H1 (cell line): ENCODE results near the gene ECE2. TPM values are rescaled to one million over a fixed set of nuclear protein-coding genes. Genes with fewer than 3 reads are reported as not detected.

ENCODE experiments used
- CTCF ChIA-PET: fragments of 300-600 bp; sonication (Branson Sonifier 250); formaldehyde crosslinking; loops from one replicate; lab custom pipeline; 2021; ENCODE audit not compliant: partially characterized antibody; lab: Charles Lee
- POLR2A ChIA-PET: fragments of 300-600 bp; sonication (Branson Sonifier 250); formaldehyde crosslinking; loops from one replicate; lab custom pipeline; 2021; ENCODE audit warnings: inconsistent platforms; ENCODE audit not compliant: partially characterized antibody; lab: Charles Lee
- DNase-seq, 2 experiments: peaks; one replicate each; pipeline versions ENCODE4 v3.0.0 to v3.0.0-alpha.2; 2010 to 2022; ENCODE audit warnings: low spot score in 2 of 2, low read depth in 1 of 2, mixed read lengths in 1 of 2
- FAIRE-seq: peaks from 2 replicates; lab custom pipeline; 2011; peaks lifted over from hg19 to GRCh38; lab: Jason Lieb, UNC
- H2AFZ ChIP-seq: 2 replicates; pipeline ENCODE4 v1.8.1; 2012; ENCODE audit warnings: low read length, inconsistent platforms
- H2AK5ac ChIP-seq: 2 replicates; pipeline ENCODE4 v1.6.1; 2013; ENCODE audit warnings: low read depth, low read length
- H2BK120ac ChIP-seq: replicated peaks from 2 replicates; pipeline ENCODE3; 2013; ENCODE audit warnings: low read depth, low read length, inconsistent platforms
- H2BK12ac ChIP-seq: 2 replicates; pipeline ENCODE4 v1.6.1; 2013; ENCODE audit warnings: low read depth, low read length
- H2BK15ac ChIP-seq: 2 replicates; pipeline ENCODE4 v1.6.1; 2013; ENCODE audit warnings: low read length
- H2BK20ac ChIP-seq: 2 replicates; pipeline ENCODE4 v1.6.1; 2013; ENCODE audit warnings: low read length
- H2BK5ac ChIP-seq: 2 replicates; pipeline ENCODE4 v1.6.1; 2013; ENCODE audit warnings: low read depth, low read length
- H3K14ac ChIP-seq: 2 replicates; pipeline ENCODE4 v1.6.1; 2013; ENCODE audit warnings: inconsistent platforms; ENCODE audit not compliant: insufficient read length
- H3K18ac ChIP-seq: 2 replicates; pipeline ENCODE4 v1.6.1; 2013; ENCODE audit warnings: low read length; ENCODE audit errors: extremely low read depth
- H3K23ac ChIP-seq: 2 replicates; pipeline ENCODE4 v1.6.1; 2013; ENCODE audit warnings: inconsistent platforms; ENCODE audit not compliant: insufficient read length
- H3K23me2 ChIP-seq: 2 replicates; pipeline ENCODE4 v1.6.1; 2013; ENCODE audit warnings: low read depth, low read length
- H3K27ac ChIP-seq: 2 replicates; pipeline ENCODE4 v1.6.1; 2011; ENCODE audit warnings: low read depth, low read length, inconsistent platforms
- H3K27me3 ChIP-seq, 4 experiments: replicated peaks in 1 of 4; 1 replicate in 1 of 4; 2 replicates in 3 of 4; pipeline versions ENCODE4 v1.6.1 to v1.8.1; 2011 to 2013; ENCODE audit warnings: low read length in 3 of 4, mild to moderate bottlenecking in 3 of 4, inconsistent platforms in 2 of 4, mixed read lengths in 2 of 4, moderate library complexity in 1 of 4; ENCODE audit not compliant: control insufficient read depth in 3 of 4, insufficient read depth in 3 of 4; ENCODE audit errors: extremely low read depth in 1 of 4
- H3K36me3 ChIP-seq, 4 experiments: 2 replicates each; pipeline versions ENCODE4 v1.6.1 to v1.8.1; 2011 to 2013; ENCODE audit warnings: mild to moderate bottlenecking in 4 of 4, low read length in 3 of 4, moderate library complexity in 2 of 4, control low read depth in 1 of 4, inconsistent platforms in 1 of 4; ENCODE audit not compliant: insufficient read depth in 4 of 4, control insufficient read depth in 2 of 4
- H3K4ac ChIP-seq: replicated peaks from 2 replicates; pipeline ENCODE3; 2013; ENCODE audit warnings: low read length, low read depth, mixed read lengths, inconsistent platforms; ENCODE audit not compliant: insufficient read length
- H3K4me1 ChIP-seq, 4 experiments: replicated peaks in 1 of 4; 1 replicate in 1 of 4; 2 replicates in 3 of 4; pipeline versions ENCODE4 v1.6.1 to v1.8.1; 2011 to 2013; ENCODE audit warnings: low read length in 3 of 4, inconsistent platforms in 2 of 4, mixed read lengths in 1 of 4; ENCODE audit not compliant: insufficient read depth in 4 of 4, control insufficient read depth in 3 of 4
- H3K4me2 ChIP-seq, 2 experiments: 2 replicates each; pipeline versions ENCODE4 v1.6.1 to v1.8.1; 2011 to 2013; ENCODE audit warnings: low read depth in 2 of 2, low read length in 2 of 2, control low read depth in 1 of 2, inconsistent platforms in 1 of 2, mild to moderate bottlenecking in 1 of 2; ENCODE audit not compliant: insufficient read depth in 1 of 2
- H3K4me3 ChIP-seq, 4 experiments: fragments of 200-600, 300-600 bp in 1 of 4; sonication (generic), shearing (Covaris generic), sonication (Bioruptor Twin) in 1 of 4; 2 replicates each; pipeline versions ENCODE4 v1.5.1 to v1.8.1; 2011 to 2016; ENCODE audit warnings: low read length in 4 of 4, low read depth in 3 of 4, control low read depth in 2 of 4, inconsistent platforms in 2 of 4, mild to moderate bottlenecking in 2 of 4, mixed read lengths in 1 of 4, moderate library complexity in 1 of 4; ENCODE audit not compliant: insufficient read depth in 2 of 4; ENCODE audit errors: extremely low read depth in 1 of 4
- H3K56ac ChIP-seq: replicated peaks from 2 replicates; pipeline ENCODE3; 2013; ENCODE audit warnings: low read depth, mild to moderate bottlenecking, mixed read lengths, low read length, inconsistent platforms; ENCODE audit not compliant: insufficient read length
- H3K79me1 ChIP-seq: 2 replicates; pipeline ENCODE4 v1.6.1; 2013; ENCODE audit warnings: low read depth, low read length, control low read depth
- H3K79me2 ChIP-seq, 2 experiments: 2 replicates each; pipeline versions ENCODE4 v1.6.1 to v1.8.1; 2012 to 2013; ENCODE audit warnings: low read length in 2 of 2, mild to moderate bottlenecking in 2 of 2, inconsistent platforms in 1 of 2; ENCODE audit not compliant: insufficient read depth in 2 of 2, control insufficient read depth in 1 of 2
- H3K9ac ChIP-seq, 4 experiments: replicated peaks in 1 of 4; 1 replicate in 1 of 4; 2 replicates in 3 of 4; pipeline versions ENCODE4 v1.6.1 to v1.8.1; 2011 to 2013; ENCODE audit warnings: low read depth in 3 of 4, low read length in 3 of 4, control low read depth in 2 of 4, mild to moderate bottlenecking in 2 of 4, moderate library complexity in 2 of 4, inconsistent platforms in 1 of 4; ENCODE audit errors: extremely low read depth in 1 of 4
- H3K9me3 ChIP-seq, 2 experiments: 2 replicates each; pipeline versions ENCODE4 v1.6.1 to v1.8.1; 2012 to 2013; ENCODE audit warnings: mild to moderate bottlenecking in 2 of 2, moderate library complexity in 2 of 2, control low read depth in 1 of 2, inconsistent platforms in 1 of 2, low read depth in 1 of 2, low read length in 1 of 2, mixed read lengths in 1 of 2; ENCODE audit not compliant: insufficient read depth in 2 of 2
- H4K20me1 ChIP-seq, 2 experiments: replicated peaks in 1 of 2; 2 replicates each; pipeline versions ENCODE3 to v1.8.1; 2011 to 2013; ENCODE audit warnings: inconsistent platforms in 2 of 2, low read length in 2 of 2, mild to moderate bottlenecking in 1 of 2; ENCODE audit not compliant: insufficient read depth in 2 of 2, control insufficient read depth in 1 of 2
- H4K5ac ChIP-seq: 2 replicates; pipeline ENCODE4 v1.6.1; 2013; ENCODE audit warnings: low read length, low read depth, mixed read lengths, inconsistent platforms; ENCODE audit not compliant: insufficient read length
- H4K8ac ChIP-seq: 2 replicates; pipeline ENCODE4 v1.8.0; 2013; ENCODE audit warnings: mild to moderate bottlenecking, moderate library complexity, low read length, inconsistent platforms; ENCODE audit not compliant: insufficient read depth; ENCODE audit errors: extremely low read depth
- H4K91ac ChIP-seq: replicated peaks from 2 replicates; pipeline ENCODE3; 2013; ENCODE audit warnings: low read length, mixed read lengths, inconsistent platforms; ENCODE audit not compliant: insufficient read length
- EGR1 ChIP-seq: IDR thresholded peaks from 2 replicates; pipeline ENCODE4 v1.6.1; 2011; ENCODE audit warnings: low read depth, low read length, borderline replicate concordance
- EP300 ChIP-seq, 2 experiments: IDR thresholded peaks; 1 replicate in 1 of 2; 2 replicates in 1 of 2; pipeline ENCODE4 v1.6.1; 2011 to 2012; ENCODE audit warnings: low read depth in 2 of 2, low read length in 2 of 2, mild to moderate bottlenecking in 2 of 2, borderline replicate concordance in 1 of 2, inconsistent platforms in 1 of 2, moderate library complexity in 1 of 2
- GABPA ChIP-seq: IDR thresholded peaks from 2 replicates; pipeline ENCODE4 v1.6.1; 2011; ENCODE audit warnings: mild to moderate bottlenecking, low read length, moderate library complexity, borderline replicate concordance; ENCODE audit not compliant: insufficient read depth
- MAFK ChIP-seq: IDR thresholded peaks from 2 replicates; pipeline ENCODE4 v1.6.1; 2012; ENCODE audit warnings: low read depth, mild to moderate bottlenecking, improper control_type of control experiment, low read length
- NANOG ChIP-seq: IDR thresholded peaks from 2 replicates; pipeline ENCODE4 v1.6.1; 2011; ENCODE audit warnings: low read length, low read depth, mild to moderate bottlenecking, inconsistent platforms; ENCODE audit not compliant: insufficient read depth, poor library complexity, severe bottlenecking
- RFX5 ChIP-seq: IDR thresholded peaks from 2 replicates; pipeline ENCODE4 v1.6.1; 2011; ENCODE audit warnings: low read depth, low read length, improper control_type of control experiment, borderline replicate concordance
- RNF2 ChIP-seq: fragments of 200-900, 300-1000 bp; sonication (generic); IDR thresholded peaks from 2 replicates; pipeline ENCODE4 v1.7.1; 2016; ENCODE audit warnings: borderline replicate concordance, low read depth, mild to moderate bottlenecking, antibody characterized with exemption, low read length; ENCODE audit not compliant: poor library complexity, severe bottlenecking; ENCODE audit errors: missing control alignments
- TAF1 ChIP-seq: IDR thresholded peaks from 2 replicates; pipeline ENCODE4 v1.6.1; 2011; ENCODE audit warnings: mild to moderate bottlenecking, low read depth, low read length
- WGBS, 2 experiments: shearing (Covaris generic) in 1 of 2; methylation state at CpG; one replicate each; pipeline versions ENCODE4 v1.1.6 to v1.1.7; 2013 to 2015; ENCODE audit warnings: low lambda C conversion rate in 2 of 2, mixed read lengths in 2 of 2, inconsistent platforms in 1 of 2, low coverage in 1 of 2, missing lambda C conversion rate in 1 of 2; ENCODE audit not compliant: insufficient replicate concordance in 2 of 2, insufficient coverage in 1 of 2, insufficient read length in 1 of 2; ENCODE audit errors: extremely low coverage in 1 of 2, missing lambda C conversion rate in 1 of 2; 5-methylcytosine and 5-hydroxymethylcytosine counted together
- polyA plus RNA-seq, 7 experiments: library from polyadenylated mRNA; depleted of rRNA in 3 of 7; stranded (reverse) in 5 of 7; unstranded in 2 of 7; fragments of >200 nt in 5 of 7; fragments of 200-250 nt in 2 of 7; gene quantifications; 1 replicate in 5 of 7; 2 replicates in 1 of 7; 4 replicates in 1 of 7; pipeline versions ENCODE4 v1.2.1 to v1.2.3, GENCODE V29; 2011 to 2013; ENCODE audit warnings: missing spikeins in 2 of 7, mixed read lengths in 2 of 7
- total RNA-seq: library from RNA; stranded (reverse); fragmentation: NEBNext Ultra II Directional; extraction: Animal tissue kit (Norgen Biotek cat#: 25700); gene quantifications from 2 replicates; pipeline ENCODE4 v1.2.1, GENCODE V29; 2021
- TF ChIP-seq, protein P1 (sequence below): IDR thresholded peaks from 2 replicates; pipeline ENCODE4 v1.6.1; 2012; ENCODE audit warnings: inconsistent platforms

The ECE2 gene
- total and polyA plus RNA-seq, 2 of the 8 experiments (the other 6 are each of a cell fraction or from before 2014, with no cell fraction given): 0.44 to 0.86 TPM

DNA sequence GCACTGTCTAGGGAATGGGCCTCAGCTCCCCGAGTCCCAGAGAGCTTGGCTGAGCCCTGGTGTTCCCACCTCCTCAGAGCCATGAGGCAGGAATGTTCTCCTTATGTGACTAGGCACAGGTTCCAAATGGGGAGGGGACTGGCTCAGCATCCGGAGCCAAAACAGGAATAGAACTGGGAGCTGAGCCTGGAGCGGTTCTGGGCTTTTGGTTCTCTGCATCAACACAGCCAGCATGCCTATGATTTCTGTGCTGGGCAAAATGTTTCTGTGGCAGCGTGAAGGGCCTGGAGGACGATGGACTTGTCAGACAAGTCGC, 61.5 kb downstream of the ECE2 start, which contains the start of gene FAM131A:
Gene FAM131A, plus strand, starts transcription at position 202 of the 316 bp plus-strand sequence. Its CDS starts 31 bp downstream, at position 233.
- CTCF ChIA-PET: interaction anchor here (0.8 to 3.6 kb wide), 12 partner anchors 8 to 203 kb away, joined by 3 to 16 read pairs (median 4); no protein-coding TSS in a partner anchor
- H3K79me2 ChIP-seq: peaks cover 0 to 2% of the 10 kb centered on the region in 2 experiments; a peak in 1 of 4 replicates
- peaks cover 22 to 37% of the 10 kb centered on the region in 2 experiments for H4K20me1 ChIP-seq
- peak within 1 kb of the TSS; percentile 41 for H4K8ac ChIP-seq
- H2AFZ ChIP-seq: no peak within 1 kb of the TSS
- H3K9ac ChIP-seq: peak within 1 kb of the TSS in 3 of 4 experiments; percentile 77 to 87 (median 84); a peak in 6 of 7 replicates
- H3K4ac ChIP-seq: no peak within 1 kb of the TSS
- peak within 1 kb of the TSS; percentile 91 to 98 for H3K4me2 ChIP-seq
- H3K9me3 ChIP-seq: no peaks in the 10 kb centered on the region
- H4K5ac ChIP-seq: no peak within 1 kb of the TSS
- H3K4me1 ChIP-seq: peaks cover 5 to 27% (median 18%) of the 10 kb centered on the region in 4 experiments
- H3K14ac ChIP-seq: no peak within 1 kb of the TSS
- H2BK15ac ChIP-seq: peak within 1 kb of the TSS; percentile 25; the same call in 1 of the 2 replicates
- TF ChIP-seq EP300 (IDR thresholded peaks at IDR 0.05; ENCODE audit: borderline replicate concordance in 1 of 2, low read depth in 2 of 2, low read length in 2 of 2): no peak
- TF ChIP-seq MAFK: no peak
- TF ChIP-seq, protein P1, sequence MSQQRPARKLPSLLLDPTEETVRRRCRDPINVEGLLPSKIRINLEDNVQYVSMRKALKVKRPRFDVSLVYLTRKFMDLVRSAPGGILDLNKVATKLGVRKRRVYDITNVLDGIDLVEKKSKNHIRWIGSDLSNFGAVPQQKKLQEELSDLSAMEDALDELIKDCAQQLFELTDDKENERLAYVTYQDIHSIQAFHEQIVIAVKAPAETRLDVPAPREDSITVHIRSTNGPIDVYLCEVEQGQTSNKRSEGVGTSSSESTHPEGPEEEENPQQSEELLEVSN: no peak
- no peak for TF ChIP-seq NANOG
- no peak for TF ChIP-seq EGR1
- no peak for TF ChIP-seq RNF2
- no peak for TF ChIP-seq TAF1
- no peak for TF ChIP-seq RFX5
- no peak for TF ChIP-seq GABPA
- peak within 1 kb of the TSS; percentile 84 for H2BK12ac ChIP-seq
- H3K27me3 ChIP-seq: no peaks in the 10 kb centered on the region
- peak within 1 kb of the TSS; percentile 76 to 83 (median 80) for H3K4me3 ChIP-seq
- DNase-seq (no peak), FAIRE-seq (no peak)
- peak within 1 kb of the TSS; percentile 78 for H2AK5ac ChIP-seq
- no peak within 1 kb of the TSS for H2BK120ac ChIP-seq
- H3K79me1 ChIP-seq: peaks cover 9% of the 10 kb centered on the region
- H3K18ac ChIP-seq: peak within 1 kb of the TSS; percentile 83; the same call in 1 of the 2 replicates
- 96% methylated on average over 6 of the region's 6 CpGs; no CpG with 5 or more reads in 1 of the 2 experiments for WGBS, 2 experiments
- peaks cover 14% of the 10 kb centered on the region for H3K23me2 ChIP-seq
- no peak within 1 kb of the TSS for H2BK20ac ChIP-seq
- H3K36me3 ChIP-seq: peaks cover 16 to 26% (median 24%) of the 10 kb centered on the region in 4 experiments; a peak in 7 of 8 replicates
- H4K91ac ChIP-seq: peak within 1 kb of the TSS; percentile 46
- H3K23ac ChIP-seq: no peak within 1 kb of the TSS
- H3K56ac ChIP-seq: no peak within 1 kb of the TSS
- H3K27ac ChIP-seq: peak within 1 kb of the TSS; percentile 82
- peak within 1 kb of the TSS; percentile 54 for H2BK5ac ChIP-seq
- POLR2A ChIA-PET: interaction anchor here (0.8 to 3.6 kb wide), 17 partner anchors 8 to 204 kb away, joined by 3 to 30 read pairs (median 4); partner anchors contain the start of genes CAMK2N2 and EIF4G1
